Fibroblast of lung (primary cell): ENCODE measurements around the gene PCDHGA10. TPM values are rescaled to one million over a fixed set of nuclear protein-coding genes. Genes with fewer than 3 reads are reported as not detected.

Experiments used
- DNase-seq, 2 donors: peaks; one replicate each; pipeline versions ENCODE4 v3.0.0 to v3.0.0-alpha.2; 2010; ENCODE audit warnings: low read depth in 2 of 2
- H2AFZ ChIP-seq: 2 replicates; pipeline ENCODE4 v1.5.1; 2012; ENCODE audit warnings: low read length, control low read depth, inconsistent platforms
- H3K27ac ChIP-seq: 2 replicates; pipeline ENCODE4 v1.5.1; 2011; ENCODE audit warnings: low read length, control low read depth; ENCODE audit not compliant: insufficient read depth
- H3K27me3 ChIP-seq: 2 replicates; pipeline ENCODE4 v1.5.1; 2011; ENCODE audit warnings: mild to moderate bottlenecking, low read length; ENCODE audit not compliant: control insufficient read depth, insufficient read depth
- H3K36me3 ChIP-seq: 2 replicates; pipeline ENCODE4 v1.5.1; 2011; ENCODE audit warnings: low read length; ENCODE audit not compliant: control insufficient read depth, insufficient read depth
- H3K4me1 ChIP-seq: 2 replicates; pipeline ENCODE4 v1.5.1; 2011; ENCODE audit warnings: low read length; ENCODE audit not compliant: control insufficient read depth, insufficient read depth; ENCODE audit errors: extremely low read depth
- H3K4me2 ChIP-seq: 2 replicates; pipeline ENCODE4 v1.5.1; 2011; ENCODE audit warnings: low read length, control low read depth; ENCODE audit not compliant: insufficient read depth; ENCODE audit errors: extremely low read depth
- H3K4me3 ChIP-seq, 4 experiments: fragments of 200-600 bp in 1 of 4; sonication (generic) in 1 of 4; replicated peaks in 1 of 4; 2 replicates each; pipeline ENCODE4 v1.5.1; 2011 to 2016; ENCODE audit warnings: low read length in 4 of 4, low read depth in 3 of 4, mild to moderate bottlenecking in 3 of 4, control low read depth in 2 of 4, inconsistent platforms in 1 of 4, mixed read lengths in 1 of 4; ENCODE audit not compliant: insufficient read depth in 1 of 4; ENCODE audit errors: control extremely low read depth in 1 of 4
- H3K79me2 ChIP-seq: 2 replicates; pipeline ENCODE4 v1.5.1; 2012; ENCODE audit warnings: mild to moderate bottlenecking, low read length, inconsistent platforms; ENCODE audit not compliant: control insufficient read depth, insufficient read depth
- H3K9ac ChIP-seq: 2 replicates; pipeline ENCODE4 v1.5.1; 2011; ENCODE audit warnings: mild to moderate bottlenecking, low read length, control low read depth; ENCODE audit not compliant: insufficient read depth
- H3K9me3 ChIP-seq: 2 replicates; pipeline ENCODE4 v1.5.1; 2012; ENCODE audit warnings: low read depth, low read length; ENCODE audit not compliant: control insufficient read depth, insufficient read depth
- H4K20me1 ChIP-seq: 2 replicates; pipeline ENCODE4 v1.5.1; 2011; ENCODE audit warnings: low read length; ENCODE audit not compliant: control insufficient read depth, insufficient read depth; ENCODE audit errors: extremely low read depth
- EZH2 ChIP-seq: IDR thresholded peaks from 2 replicates; pipeline ENCODE4 v1.5.1; 2012; ENCODE audit warnings: low read length, control low read depth, mild to moderate bottlenecking; ENCODE audit errors: missing control alignments
- polyA plus RNA-seq, 2 donors: library from polyadenylated mRNA; depleted of rRNA in 1 of 2; stranded (reverse) in 1 of 2; unstranded in 1 of 2; fragments of >200 nt; gene quantifications; 2 replicates each; pipeline ENCODE4 v1.2.1, GENCODE V29; 2011 to 2012; ENCODE audit warnings: missing spikeins in 1 of 2
- total RNA-seq: library from RNA; depleted of rRNA; stranded (reverse); fragments of >200 nt; gene quantifications from 2 replicates; pipeline ENCODE4 v1.2.1, GENCODE V29; 2014
- TF ChIP-seq, protein P1 (sequence below), 2 donors: IDR thresholded peaks in 1 of 2; conservative IDR thresholded peaks in 1 of 2; 1 replicate in 1 of 2; 2 replicates in 1 of 2; pipeline ENCODE4 v1.5.1; 2011 to 2012; ENCODE audit warnings: low read length in 2 of 2, control low read depth in 1 of 2, inconsistent platforms in 1 of 2, low read depth in 1 of 2, mild to moderate bottlenecking in 1 of 2

The PCDHGA10 gene
- total and polyA plus RNA-seq, 2 donors (not counting 1 experiment from before 2014, with no cell fraction given), result 3.8 to 10.2 TPM

DNA sequence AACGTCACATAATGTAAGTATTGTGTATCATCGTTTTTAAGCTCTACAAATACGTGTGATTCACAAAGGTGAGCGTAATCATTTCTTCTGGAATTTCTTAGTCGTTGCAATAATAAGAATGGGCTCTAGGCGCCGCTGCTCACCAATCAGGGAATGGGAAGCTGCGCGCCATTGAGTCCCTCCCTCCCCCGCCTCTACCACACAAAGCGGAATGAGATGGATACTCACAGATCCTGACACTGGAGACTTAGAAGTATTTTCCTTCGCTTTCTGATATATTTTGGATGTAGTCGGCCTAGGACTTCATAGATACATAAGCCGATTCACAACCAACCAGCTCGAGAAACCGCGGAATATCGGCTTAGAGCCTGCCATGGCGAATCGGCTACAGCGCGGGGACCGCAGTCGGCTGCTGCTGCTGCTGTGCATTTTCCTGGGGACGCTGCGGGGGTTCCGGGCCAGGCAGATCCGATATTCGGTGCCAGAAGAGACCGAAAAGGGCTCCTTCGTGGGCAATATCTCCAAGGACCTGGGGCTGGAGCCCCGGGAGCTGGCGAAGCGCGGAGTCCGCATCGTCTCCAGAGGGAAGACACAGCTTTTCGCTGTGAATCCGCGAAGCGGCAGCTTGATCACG is 8.2 kb downstream of the PCDHGA10 start, which contains the start of gene PCDHGA11:
Gene PCDHGA11, plus strand, starts transcription at position 197 of the 634 bp plus-strand sequence. Its CDS starts 177 bp downstream, at position 374.
- Histone ChIP-seq H3K9me3 (peaks cover 11% of the 10 kb centered on the region), H3K4me3 (peak within 1 kb of the TSS; percentile 26 to 66 (median 50)), H3K9ac (no peak within 1 kb of the TSS), H3K79me2 (no peaks in the 10 kb centered on the region), H3K4me2 (peak within 1 kb of the TSS; percentile 42), H3K36me3 (peaks cover 2% of the 10 kb centered on the region), H4K20me1 (no peaks in the 10 kb centered on the region), H3K27ac (peak within 1 kb of the TSS; percentile 13), H3K27me3 (no peaks in the 10 kb centered on the region), H3K4me1 (no peaks in the 10 kb centered on the region), H2AFZ (no peak within 1 kb of the TSS)
- peak; percentile 56 to 75 for DNase-seq
- no peak for TF ChIP-seq EZH2
- TF ChIP-seq, protein P1, sequence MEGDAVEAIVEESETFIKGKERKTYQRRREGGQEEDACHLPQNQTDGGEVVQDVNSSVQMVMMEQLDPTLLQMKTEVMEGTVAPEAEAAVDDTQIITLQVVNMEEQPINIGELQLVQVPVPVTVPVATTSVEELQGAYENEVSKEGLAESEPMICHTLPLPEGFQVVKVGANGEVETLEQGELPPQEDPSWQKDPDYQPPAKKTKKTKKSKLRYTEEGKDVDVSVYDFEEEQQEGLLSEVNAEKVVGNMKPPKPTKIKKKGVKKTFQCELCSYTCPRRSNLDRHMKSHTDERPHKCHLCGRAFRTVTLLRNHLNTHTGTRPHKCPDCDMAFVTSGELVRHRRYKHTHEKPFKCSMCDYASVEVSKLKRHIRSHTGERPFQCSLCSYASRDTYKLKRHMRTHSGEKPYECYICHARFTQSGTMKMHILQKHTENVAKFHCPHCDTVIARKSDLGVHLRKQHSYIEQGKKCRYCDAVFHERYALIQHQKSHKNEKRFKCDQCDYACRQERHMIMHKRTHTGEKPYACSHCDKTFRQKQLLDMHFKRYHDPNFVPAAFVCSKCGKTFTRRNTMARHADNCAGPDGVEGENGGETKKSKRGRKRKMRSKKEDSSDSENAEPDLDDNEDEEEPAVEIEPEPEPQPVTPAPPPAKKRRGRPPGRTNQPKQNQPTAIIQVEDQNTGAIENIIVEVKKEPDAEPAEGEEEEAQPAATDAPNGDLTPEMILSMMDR (conservative IDR thresholded peaks at IDR 0.05 in 1 of 2, IDR thresholded peaks at IDR 0.05 in 1 of 2; ENCODE audit: low read depth in 1 of 2, low read length in 2 of 2), result peak; percentile 45 to 62

DNA sequence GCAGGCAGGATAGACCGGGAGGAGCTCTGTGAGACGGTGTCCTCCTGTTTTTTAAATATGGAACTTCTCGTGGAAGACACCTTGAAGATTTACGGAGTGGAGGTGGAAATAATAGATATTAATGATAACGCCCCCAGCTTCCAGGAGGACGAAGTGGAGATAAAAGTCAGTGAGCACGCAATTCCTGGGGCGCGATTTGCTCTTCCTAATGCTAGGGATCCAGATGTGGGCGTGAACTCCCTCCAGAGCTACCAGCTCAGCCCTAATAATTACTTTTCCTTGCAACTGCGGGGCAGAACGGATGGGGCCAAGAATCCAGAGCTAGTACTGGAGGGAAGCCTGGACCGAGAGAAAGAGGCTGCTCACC is 8.7 kb downstream of the PCDHGA10 start:
- no peaks in the 10 kb centered on the region for H3K27me3 ChIP-seq
- peak overlapping the region; percentile 42 for H3K4me2 ChIP-seq
- H3K4me3 ChIP-seq, result peak overlapping the region; percentile 26 to 66 (median 50)
- DNase-seq, result peak in 1 of 2 donors; percentile 34
- peaks cover 11% of the 10 kb centered on the region for H3K9me3 ChIP-seq
- no peak overlapping the region for H3K27ac ChIP-seq
- no peak overlapping the region for H2AFZ ChIP-seq
- H3K79me2 ChIP-seq, result no peaks in the 10 kb centered on the region
- H3K9ac ChIP-seq, result no peak overlapping the region
- H3K36me3 ChIP-seq, result peaks cover 2% of the 10 kb centered on the region
- TF ChIP-seq, protein P1 (conservative IDR thresholded peaks at IDR 0.05 in 1 of 2, IDR thresholded peaks at IDR 0.05 in 1 of 2; ENCODE audit: low read depth in 1 of 2, low read length in 2 of 2), result no peak
- no peak for TF ChIP-seq EZH2
- H3K4me1 ChIP-seq, result no peaks in the 10 kb centered on the region
- no peaks in the 10 kb centered on the region for H4K20me1 ChIP-seq

DNA sequence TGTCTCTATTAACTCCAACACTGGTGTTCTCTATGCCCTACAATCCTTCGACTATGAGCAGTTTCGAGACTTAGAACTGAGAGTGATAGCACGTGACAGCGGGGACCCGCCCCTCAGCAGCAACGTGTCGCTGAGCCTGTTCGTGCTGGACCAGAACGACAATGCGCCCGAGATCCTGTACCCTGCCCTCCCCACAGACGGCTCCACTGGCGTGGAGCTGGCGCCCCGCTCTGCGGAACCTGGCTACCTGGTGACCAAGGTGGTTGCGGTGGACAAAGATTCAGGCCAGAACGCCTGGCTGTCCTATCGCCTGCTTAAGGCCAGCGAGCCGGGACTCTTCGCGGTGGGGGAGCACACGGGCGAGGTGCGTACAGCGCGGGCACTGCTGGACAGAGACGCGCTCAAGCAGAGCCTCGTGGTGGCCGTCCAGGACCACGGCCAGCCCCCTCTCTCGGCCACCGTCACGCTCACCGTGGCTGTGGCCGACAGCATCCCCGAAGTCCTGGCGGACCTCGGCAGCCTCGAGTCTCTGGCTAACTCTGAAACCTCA is 10.0 kb downstream of the PCDHGA10 start:
- Histone ChIP-seq H3K27me3 (no peaks in the 10 kb centered on the region), H3K9me3 (peaks cover 17% of the 10 kb centered on the region), H3K27ac (no peak overlapping the region), H4K20me1 (no peaks in the 10 kb centered on the region), H3K79me2 (no peaks in the 10 kb centered on the region), H3K4me1 (no peaks in the 10 kb centered on the region), H3K36me3 (peaks cover 4% of the 10 kb centered on the region), H2AFZ (no peak overlapping the region), H3K4me3 (no peak overlapping the region), H3K9ac (no peak overlapping the region), H3K4me2 (peak overlapping the region; percentile 3)
- TF ChIP-seq EZH2, result no peak
- TF ChIP-seq, protein P1 (conservative IDR thresholded peaks at IDR 0.05 in 1 of 2, IDR thresholded peaks at IDR 0.05 in 1 of 2; ENCODE audit: low read depth in 1 of 2, low read length in 2 of 2), result no peak
- no peak for DNase-seq
